ENCODE results near the gene NRSN1.

Gene NRSN1, protein sequence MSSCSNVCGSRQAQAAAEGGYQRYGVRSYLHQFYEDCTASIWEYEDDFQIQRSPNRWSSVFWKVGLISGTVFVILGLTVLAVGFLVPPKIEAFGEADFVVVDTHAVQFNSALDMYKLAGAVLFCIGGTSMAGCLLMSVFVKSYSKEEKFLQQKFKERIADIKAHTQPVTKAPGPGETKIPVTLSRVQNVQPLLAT

GRCh38 chr6:24125980-24126379 lies at the start of gene NRSN1:
Gene NRSN1 (plus strand): TSS chr6:24126215. CDS start chr6:24134328, 8,113 bp downstream.
- in situ Hi-C loops (cut with HindIII; ENCODE audit: low sequenced_read_pairs): no loop called here

GRCh38 chr6:24078200-24078599 lies 47.8 kb upstream of the NRSN1 start:
- in situ Hi-C loops (cut with HindIII; ENCODE audit: low sequenced_read_pairs): no loop called here

GRCh38 chr6:24079076-24079475 lies 46.9 kb upstream of the NRSN1 start:
- in situ Hi-C loops (cut with HindIII; ENCODE audit: low sequenced_read_pairs): no loop called here

DNA sequence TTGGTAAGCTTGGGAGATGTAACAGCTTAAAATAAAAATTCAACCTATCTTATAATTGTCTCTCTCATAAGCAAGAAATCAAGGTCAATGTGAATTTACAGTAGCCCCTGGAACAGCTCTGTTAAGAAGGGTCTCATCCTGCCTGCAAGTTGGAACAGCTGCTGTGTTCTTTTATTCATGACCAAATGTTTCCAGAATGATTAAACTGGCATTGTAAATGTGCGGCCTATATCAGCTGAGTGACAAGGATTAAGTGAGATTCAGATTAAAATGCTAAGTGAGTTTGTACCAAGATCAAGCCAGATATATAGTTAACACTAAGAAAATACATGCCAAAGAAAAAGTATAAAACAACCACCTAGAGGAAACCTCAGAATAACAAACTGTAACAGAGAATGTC lies 45.3 kb upstream of the NRSN1 start:
- in situ Hi-C loops (cut with HindIII; ENCODE audit: low sequenced_read_pairs): no loop called here

GRCh38 chr6:24089736-24090135 lies 36.3 kb upstream of the NRSN1 start:
- in situ Hi-C loops (cut with HindIII; ENCODE audit: low sequenced_read_pairs): no loop called here

DNA sequence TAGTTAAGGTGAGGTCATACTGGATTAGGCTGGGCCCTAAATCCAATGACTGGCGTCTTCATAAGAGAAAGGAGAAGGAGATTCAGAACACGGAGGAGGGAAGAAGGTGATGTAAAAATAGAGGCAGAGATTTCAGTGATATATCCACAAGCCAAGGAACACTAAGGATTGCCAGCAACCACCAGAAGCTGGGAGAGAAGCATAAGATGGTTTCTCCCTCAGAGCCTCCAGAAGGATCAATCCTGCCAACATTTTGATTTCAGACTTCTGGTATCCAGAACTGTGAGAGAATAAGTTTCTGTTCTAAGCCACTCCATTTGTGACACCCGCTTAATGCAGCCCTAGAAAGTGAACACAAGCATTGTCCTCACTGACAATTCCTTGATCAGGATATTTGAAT lies 33.6 kb upstream of the NRSN1 start:
- in situ Hi-C loops (cut with HindIII; ENCODE audit: low sequenced_read_pairs): no loop called here

GRCh38 chr6:24093381-24093780 lies 32.6 kb upstream of the NRSN1 start:
- in situ Hi-C loops (cut with HindIII; ENCODE audit: low sequenced_read_pairs): no loop called here

- in situ Hi-C loops (cut with HindIII; ENCODE audit: low sequenced_read_pairs): no loop called here
Measured at GRCh38 chr6:24099181-24099580, 26.8 kb upstream of the NRSN1 start.

DNA sequence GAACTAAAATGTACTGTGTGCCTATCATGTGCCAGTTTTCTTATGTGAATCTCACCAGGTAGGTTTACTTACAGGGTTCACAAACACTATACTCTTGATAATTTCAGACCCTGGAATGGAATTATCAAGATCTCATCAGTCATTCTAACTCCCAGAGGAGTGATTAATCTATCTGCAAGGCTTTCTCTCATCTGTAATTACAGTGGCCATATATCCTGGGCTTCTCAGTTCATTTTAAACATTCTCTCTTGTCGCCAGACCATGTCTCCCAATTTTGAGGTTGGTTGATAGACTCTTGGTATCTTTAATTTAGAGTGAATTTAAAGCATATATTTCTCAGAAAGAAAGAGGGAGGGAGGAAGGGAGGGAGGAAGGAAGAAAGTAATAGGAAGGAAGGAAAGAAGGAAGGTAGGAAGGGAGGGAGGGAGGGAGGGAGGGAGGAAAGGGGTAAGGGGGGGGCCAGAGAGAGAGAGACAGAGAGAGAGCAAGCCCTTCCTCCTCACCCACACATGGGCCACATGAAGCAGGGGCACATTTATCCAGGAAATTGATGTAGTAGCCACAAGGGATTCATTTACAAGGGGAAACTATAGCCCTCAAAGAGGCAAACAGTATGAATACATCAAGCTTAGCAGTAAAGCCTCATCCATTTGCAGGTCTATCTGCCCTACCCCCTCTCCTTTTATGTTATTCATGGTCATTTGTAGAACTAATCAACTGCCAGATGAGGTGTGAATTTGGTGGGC lies 25.8 kb upstream of the NRSN1 start:
- in situ Hi-C loops (cut with HindIII; ENCODE audit: low sequenced_read_pairs): no loop called here

DNA sequence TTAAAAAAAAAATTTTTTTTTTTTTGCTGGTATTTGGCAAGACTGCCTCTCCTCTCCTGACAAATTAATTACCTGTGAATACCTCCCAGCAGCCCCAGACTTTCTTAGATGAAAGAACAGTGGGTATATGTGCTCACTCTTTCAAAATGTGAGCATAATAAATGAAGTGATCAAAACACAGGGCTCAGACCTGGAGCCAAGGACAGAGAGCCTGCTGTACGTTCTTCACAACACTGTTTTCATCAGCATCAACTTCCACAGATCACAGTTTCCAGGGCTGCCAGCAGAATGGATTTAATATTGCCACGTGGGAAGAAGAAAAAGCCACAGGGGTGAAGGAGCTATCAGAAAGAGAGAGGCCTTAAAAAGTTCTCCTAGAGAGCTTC lies 25.3 kb upstream of the NRSN1 start:
- in situ Hi-C loops (cut with HindIII; ENCODE audit: low sequenced_read_pairs): no loop called here

GRCh38 chr6:24105191-24105590 lies 20.8 kb upstream of the NRSN1 start:
- in situ Hi-C loops (cut with HindIII; ENCODE audit: low sequenced_read_pairs): no loop called here

DNA sequence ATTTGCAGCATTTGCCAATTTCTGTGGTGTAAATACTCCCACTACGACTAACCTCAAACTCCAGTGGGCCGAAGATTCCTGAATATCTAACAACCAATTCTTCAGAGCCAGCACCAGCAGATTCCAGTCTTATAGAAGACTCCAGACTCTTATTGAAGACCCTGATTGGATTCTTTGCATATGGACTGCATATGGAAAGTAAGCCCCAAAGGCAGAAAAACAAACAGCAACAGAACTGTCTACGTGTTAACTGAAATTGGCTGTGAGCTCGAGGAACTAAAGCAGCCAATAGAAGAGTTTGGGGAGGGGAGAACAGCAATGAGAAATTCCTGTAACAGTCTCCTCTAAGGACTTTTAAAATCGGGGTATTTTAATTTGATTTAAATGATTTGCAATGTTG lies 19.7 kb upstream of the NRSN1 start:
- in situ Hi-C loops (cut with HindIII; ENCODE audit: low sequenced_read_pairs): no loop called here

DNA sequence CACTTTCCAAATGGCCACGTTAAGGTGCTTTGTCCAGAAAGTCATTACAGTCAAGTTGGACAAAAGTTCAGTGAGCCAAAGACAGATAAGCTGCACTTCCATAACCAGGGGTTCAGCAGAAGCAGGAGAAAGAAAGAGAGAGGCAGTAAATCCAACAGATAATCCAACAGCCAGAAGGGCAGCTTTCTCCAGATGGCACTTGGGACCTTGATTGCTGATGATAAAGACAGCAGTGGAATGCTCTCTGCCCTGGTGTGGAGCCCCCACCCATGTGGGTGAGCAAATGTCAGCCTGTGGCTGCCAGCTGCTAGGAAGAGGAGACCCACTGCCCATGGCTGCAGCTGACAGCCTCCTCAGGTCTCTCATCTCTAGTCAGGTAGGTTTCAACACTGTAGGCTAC lies 18.7 kb upstream of the NRSN1 start:
- in situ Hi-C loops (cut with HindIII; ENCODE audit: low sequenced_read_pairs): no loop called here

DNA sequence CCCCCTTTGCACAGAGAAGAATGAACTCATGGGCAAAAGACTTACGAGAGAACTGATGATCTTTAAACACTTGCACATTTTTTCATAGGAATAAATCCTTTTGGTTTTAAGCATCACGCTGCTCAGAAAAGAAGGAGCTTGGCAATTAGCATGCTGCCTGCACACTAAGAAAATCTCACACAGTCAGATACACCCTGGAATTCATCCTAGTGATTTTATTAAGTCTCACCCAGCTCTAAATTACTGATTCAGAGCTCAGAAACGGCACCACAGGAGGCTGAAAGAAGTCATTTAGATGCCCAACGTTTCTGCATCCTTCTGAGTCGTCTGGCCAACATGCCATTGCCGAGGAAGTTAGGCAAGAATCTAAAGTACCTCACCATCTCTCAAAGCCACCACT lies 18.0 kb upstream of the NRSN1 start:
- in situ Hi-C loops (cut with HindIII; ENCODE audit: low sequenced_read_pairs): no loop called here

DNA sequence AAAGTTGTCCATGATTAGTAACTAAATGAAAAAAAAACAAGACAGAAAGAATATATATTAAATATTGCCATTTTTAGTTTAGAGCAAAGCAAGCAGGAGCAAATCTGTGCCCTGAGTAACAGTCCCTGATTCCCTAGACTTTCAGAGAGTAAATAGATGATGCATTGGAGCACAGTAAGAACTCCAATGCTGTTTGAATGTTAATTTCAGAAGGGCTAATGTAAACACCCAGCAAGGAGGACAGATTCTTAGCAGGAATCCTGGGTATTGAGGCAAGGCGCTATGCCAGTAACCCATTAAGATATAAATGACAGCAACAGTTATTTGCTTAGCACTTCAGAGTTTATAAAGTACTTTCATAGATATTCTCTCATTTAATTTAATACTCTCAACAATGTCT lies 15.6 kb upstream of the NRSN1 start:
- in situ Hi-C loops (cut with HindIII; ENCODE audit: low sequenced_read_pairs): no loop called here

DNA sequence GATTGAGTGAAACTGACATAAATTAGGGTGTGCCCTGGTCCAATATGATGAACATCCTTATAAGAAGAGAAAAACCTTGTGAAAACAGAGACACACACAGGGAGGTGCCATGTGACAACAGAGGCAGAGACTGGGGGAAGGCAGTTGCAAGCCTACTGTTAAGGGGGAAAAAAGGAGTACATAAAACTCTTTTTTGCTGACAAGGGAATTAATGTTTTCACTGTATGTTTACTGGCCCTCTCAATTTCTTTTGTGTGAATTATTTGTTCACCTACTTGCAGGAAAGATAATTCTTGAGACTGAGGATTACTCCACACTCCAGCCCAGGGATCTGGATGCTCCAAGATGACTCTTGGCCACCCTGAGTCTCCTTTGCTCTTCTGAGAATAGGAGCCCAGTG lies 12.1 kb upstream of the NRSN1 start:
- in situ Hi-C loops (cut with HindIII; ENCODE audit: low sequenced_read_pairs): no loop called here

DNA sequence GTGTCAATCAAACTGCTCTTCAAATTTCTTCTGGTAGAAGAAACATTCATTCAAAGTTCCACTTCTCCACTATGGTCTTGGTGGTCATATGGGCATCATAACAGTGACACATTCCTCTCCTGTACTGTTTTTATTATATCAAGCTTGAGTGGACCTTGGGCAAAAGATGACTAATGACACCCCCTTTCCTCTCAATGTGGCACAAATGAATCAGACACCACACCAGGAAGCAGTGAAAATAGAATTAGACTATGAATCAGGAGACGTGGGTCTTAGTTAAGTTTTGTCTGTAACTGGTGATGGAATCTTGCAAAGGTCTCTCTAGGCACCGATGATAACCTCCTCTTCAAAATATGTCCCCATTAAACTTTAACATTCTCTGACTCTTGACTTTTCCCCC lies 9.0 kb upstream of the NRSN1 start:
- in situ Hi-C loops (cut with HindIII; ENCODE audit: low sequenced_read_pairs): no loop called here

- in situ Hi-C loops (cut with HindIII; ENCODE audit: low sequenced_read_pairs): no loop called here
Measured at GRCh38 chr6:24122139-24122538, 3.9 kb upstream of the NRSN1 start.

- in situ Hi-C loops (cut with HindIII; ENCODE audit: low sequenced_read_pairs): no loop called here
Measured at GRCh38 chr6:24126586-24127192, 674 bp downstream of the NRSN1 start.

DNA sequence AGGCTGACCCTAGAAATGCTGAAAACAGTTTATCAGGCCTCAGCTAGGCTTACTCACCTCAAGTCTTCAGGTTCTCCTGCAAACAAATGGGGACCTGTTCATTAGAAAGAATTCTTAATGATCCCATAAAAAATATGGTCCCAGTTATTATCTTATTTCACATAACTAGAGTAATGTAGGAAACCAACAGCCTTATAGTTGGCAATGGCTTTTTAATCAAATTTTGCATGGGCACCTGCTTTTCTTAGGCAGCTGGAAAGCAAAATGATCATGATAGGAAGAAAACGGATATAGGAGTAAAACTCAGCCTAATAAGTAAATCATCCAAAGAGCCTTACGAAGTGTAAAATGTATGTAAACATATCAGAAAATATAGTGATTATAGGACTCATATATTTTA lies 1.3 kb downstream of the NRSN1 start:
- in situ Hi-C loops (cut with HindIII; ENCODE audit: low sequenced_read_pairs): no loop called here

- in situ Hi-C loops (cut with HindIII; ENCODE audit: low sequenced_read_pairs): no loop called here
Measured at GRCh38 chr6:24131751-24132150, 5.7 kb downstream of the NRSN1 start.

GRCh38 chr6:24139080-24139479 lies 13.1 kb downstream of the NRSN1 start:
- in situ Hi-C loops (cut with HindIII; ENCODE audit: low sequenced_read_pairs): no loop called here

Measured in DLD1 (cell line).